ENCODE data around the gene PDE6B.

The PDE6B gene

GRCh38 chr4:600850-601515 is 24.4 kb upstream of the PDE6B start:
- peak; percentile 45 to 49 for DNase-seq (ENCODE audit: low read depth in 2 of 2)

DNA sequence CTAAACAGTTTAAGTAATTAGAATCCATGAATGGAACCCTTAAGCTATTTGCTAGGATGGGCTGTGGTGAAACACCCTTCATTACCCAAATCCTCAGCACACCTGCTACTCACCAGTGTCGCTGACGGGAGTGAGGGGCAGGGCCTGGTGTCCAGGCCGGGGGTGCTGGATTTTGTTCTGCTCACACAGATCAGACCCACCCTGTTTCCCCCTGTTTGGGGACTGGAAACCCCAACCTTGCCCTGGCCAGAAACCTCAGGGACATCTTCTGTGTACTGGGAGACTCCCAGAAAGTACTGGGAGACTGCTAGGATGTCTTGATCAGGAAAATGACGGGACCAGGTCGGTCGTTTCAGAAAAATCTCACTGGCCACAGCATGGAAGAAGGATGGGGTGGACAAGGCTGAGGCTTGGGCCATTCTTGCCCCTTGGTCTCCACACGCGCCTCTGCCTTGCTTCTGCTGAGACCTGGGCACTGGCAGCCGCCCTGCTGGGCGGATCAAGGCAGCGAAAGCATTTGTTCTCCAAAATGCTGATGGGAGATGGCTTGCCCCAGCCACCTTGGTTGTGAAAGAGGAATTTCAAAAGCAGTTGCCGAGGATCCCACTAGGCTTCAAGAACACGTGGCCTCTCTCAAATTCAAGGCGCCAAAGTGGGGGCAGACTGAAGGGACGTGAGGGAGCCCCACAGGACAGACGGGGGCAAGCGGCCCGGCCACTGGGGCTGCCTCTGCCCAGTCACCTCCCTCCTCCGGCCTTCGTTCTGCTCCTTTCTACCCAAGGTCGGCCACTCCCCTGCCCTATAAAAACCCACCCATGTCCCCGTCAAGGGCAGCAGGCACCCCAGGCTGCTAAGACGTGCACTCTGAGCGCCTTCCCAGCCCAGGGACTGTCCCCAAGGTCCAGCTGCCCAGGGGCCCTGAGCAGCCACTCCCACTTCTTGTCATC is 23.5 kb upstream of the PDE6B start:
- DNase-seq (ENCODE audit: low read depth in 2 of 2), result no peak

DNA sequence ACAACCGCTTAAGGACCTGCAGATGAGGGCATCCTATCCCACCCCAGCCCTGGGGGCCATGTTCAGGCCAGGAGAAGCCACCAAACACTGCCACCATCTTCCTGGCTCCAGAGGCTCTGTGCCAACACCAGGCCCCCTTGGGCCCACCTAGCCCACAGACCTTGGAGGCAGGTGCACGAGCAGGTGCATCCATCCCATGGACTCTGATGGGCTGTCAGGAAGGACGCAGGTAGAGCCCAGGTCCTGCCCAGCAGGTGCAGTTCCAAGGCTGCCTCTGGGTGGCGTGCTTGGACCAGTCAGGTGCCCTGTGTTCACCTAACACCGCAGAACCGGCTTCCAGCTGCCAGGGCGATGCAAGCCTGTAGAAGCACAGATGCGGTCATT is 22.8 kb upstream of the PDE6B start:
- DNase-seq (ENCODE audit: low read depth in 2 of 2), result peak; percentile 48 to 84

DNA sequence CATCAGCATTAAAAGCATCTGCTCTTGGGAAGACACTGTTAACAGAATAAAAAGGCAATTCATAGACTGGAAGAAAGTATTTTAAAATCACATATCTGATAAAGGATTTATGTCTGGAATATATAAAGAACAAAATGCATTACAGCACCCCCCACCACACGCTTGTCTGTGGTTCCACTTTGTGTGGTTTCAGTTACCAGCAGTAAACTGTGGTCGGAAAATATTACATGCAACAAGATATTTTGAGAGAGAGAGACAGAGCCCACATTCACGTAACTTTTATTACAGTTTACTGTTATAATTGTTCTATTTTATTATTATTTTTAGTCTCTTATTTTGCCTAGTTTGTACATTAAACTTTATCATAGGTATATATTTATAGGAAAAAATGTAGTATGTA is 21.2 kb upstream of the PDE6B start:
- no peak for DNase-seq (ENCODE audit: low read depth in 2 of 2)

DNA sequence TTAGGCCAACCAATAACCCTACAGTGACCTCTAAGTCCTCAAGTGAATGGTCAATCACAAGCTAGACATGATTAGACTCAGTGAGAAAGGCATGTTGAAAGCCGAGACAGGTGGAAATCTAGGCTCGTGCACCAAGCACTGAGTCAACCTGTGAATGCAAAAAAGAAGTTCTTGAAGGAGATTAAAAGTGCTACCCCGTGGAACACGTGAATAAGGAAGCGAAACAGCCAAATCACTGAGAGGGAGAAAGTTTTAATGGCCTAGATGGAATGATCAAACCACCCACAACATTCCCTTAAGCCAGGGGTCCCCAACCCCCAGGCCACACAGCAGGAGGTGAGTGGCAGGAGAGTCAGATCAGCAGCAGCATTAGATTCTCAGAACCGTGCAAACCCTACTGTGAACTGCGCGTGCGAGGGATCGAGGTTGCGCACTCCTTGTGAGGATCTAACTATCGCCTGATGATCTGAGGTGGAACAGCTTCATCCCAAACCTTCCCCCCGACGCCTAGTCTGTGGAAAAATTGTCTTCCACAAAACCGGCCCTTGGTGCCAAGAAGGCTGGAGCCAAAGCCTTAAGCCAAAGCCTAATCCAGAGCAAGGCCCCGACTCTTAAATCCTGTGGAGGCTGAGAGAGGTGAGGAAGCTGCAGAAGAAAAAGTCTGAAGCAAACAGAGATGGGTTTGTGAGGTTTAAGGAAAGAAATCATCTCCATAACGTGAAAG is 19.5 kb upstream of the PDE6B start:
- DNase-seq (ENCODE audit: low read depth in 2 of 2), result no peak

DNA sequence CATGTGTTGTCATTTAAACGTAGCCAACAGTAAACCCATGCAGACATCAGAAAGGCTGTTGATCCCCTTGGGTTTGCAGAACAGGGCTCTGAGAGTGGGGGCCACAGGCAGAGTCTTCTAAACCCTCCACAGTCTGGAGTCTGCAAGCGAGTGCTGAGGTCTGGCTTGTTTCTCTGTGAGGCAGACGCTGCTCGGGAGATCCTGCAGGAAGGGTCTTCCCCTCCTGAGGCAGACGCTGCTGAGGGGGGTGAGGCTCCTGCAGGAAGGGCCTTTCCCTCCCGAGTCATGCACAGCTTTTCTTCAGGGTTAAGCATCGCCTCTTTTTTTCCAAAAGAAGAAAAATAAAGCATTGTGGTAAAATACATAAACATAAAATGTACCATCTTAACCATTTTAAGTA is 17.1 kb upstream of the PDE6B start:
- no peak for DNase-seq (ENCODE audit: low read depth in 2 of 2)

- DNase-seq (ENCODE audit: low read depth in 2 of 2), result no peak
Measured at GRCh38 chr4:609400-610050, 15.8 kb upstream of the PDE6B start.

DNA sequence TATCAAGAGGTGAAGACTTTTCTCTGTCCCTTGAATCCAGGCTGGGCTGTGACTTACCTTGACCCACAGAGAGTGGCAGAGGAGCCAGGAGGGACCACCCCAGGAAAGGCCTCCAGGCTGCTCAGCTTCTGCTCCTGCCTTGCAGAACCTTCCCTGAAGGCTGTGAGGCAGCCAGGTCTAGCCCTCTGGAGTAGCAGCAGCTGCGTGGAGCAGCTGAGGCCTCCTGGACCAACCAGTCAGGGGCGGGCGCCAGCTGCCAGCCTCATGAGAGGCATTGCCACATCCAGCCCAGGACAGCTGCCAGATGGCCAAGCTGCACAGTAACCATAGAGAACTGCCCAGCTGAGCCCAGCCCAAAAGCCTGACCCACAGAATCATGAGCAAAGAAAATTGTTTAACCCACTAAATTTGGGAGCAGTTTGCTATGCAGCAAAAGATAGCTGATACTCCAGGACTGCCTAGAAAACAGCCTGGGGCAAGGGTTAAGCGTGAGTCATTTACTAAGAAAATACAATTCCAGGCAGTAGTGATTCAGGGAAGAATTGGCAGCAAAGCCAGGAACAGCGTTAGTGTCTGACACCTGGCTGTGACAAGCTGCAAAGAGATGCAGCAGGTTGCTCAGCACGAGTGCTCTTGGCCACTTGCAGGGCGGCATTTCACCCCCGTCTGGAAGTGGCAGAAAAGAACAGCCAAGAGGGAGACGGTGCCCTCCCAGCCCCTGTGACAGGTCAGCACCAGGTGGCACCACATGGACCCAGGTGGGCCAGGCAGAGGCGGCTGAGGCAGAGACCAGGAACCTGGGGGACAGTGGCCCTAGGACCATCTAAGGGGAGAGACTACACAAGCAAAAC is 14.7 kb upstream of the PDE6B start:
- no peak for DNase-seq (ENCODE audit: low read depth in 2 of 2)

DNA sequence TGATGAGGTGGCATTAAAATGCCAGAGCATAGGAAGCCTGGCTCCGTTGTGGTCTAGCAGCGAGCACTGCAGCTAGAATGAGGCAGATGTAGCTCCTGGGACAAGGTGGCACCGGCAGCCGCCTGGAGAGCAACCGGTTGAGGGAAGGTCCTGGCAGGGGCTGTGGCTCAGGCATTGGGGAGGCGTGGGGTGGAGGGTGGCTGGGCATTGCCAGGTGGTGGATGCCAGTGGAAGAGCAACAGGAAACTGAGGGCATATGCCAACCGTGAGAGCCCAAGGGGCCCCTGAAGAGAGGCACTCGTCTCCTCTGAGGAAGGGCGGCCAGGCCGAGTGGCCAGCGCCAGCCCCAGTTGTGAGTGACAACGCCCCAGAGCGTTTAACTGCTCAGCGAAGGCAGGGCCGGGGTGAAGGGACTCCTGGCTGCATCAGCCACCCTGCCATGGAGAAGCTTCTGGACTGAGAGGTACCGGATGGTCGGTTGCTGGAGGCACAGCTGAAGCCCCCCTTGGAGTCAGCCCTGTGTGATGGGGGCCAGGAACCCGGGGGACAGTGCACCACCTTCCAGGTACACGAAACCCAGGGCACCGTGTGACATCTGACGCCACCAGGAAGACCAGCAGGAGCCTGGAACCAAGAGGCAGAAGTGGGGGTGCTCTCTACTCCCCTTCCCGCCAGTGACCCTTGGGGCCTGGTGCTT is 13.2 kb upstream of the PDE6B start:
- DNase-seq (ENCODE audit: low read depth in 2 of 2), result no peak

GRCh38 chr4:612749-613125 is 12.6 kb upstream of the PDE6B start:
- no peak for DNase-seq (ENCODE audit: low read depth in 2 of 2)

GRCh38 chr4:613126-613525 is 12.2 kb upstream of the PDE6B start:
- DNase-seq (ENCODE audit: low read depth in 2 of 2), result no peak

DNA sequence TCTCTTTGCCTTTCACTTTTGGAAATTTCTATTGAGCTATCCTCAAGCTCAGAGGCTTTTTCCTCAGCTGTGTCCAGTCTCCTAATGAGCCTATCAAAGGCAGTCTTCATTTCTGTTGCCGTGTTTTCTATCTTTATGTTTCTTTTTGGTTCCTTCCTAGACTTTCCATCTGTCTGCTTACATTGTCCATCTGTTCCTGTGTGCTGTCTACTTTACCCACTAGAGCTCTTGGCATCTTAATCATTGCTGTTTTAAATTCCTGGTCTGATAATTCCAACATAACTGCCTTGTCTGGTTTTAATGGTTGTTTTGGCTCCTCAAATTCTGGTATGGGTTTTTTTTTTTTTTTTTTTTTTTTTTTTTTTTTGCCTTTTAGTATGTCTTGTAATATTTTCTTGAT is 9.3 kb upstream of the PDE6B start:
- no peak for DNase-seq (ENCODE audit: low read depth in 2 of 2)

GRCh38 chr4:616911-617643 is 8.3 kb upstream of the PDE6B start:
- no peak for DNase-seq (ENCODE audit: low read depth in 2 of 2)

GRCh38 chr4:617644-618641 is 7.4 kb upstream of the PDE6B start:
- DNase-seq (ENCODE audit: low read depth in 2 of 2), result no peak

DNA sequence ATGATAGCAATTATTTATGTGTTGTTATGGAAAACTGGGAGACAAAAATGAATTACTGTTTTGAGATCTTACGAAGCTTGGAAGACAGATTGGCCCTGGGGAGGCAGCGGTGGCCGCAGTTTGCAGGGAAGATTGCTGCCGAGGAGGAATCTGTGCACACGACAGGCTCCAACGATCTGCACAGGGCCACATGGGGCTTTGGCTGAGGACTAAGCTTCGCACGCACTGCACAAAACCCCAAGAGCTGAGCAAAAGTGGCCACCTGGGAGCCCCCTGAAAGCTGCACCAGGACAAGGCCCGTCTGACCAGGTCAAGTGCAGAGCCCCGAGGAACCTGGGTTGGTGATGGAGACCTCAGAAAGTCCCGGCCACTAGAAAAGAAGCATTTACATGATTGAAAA is 5.2 kb upstream of the PDE6B start:
- DNase-seq (ENCODE audit: low read depth in 2 of 2), result no peak

DNA sequence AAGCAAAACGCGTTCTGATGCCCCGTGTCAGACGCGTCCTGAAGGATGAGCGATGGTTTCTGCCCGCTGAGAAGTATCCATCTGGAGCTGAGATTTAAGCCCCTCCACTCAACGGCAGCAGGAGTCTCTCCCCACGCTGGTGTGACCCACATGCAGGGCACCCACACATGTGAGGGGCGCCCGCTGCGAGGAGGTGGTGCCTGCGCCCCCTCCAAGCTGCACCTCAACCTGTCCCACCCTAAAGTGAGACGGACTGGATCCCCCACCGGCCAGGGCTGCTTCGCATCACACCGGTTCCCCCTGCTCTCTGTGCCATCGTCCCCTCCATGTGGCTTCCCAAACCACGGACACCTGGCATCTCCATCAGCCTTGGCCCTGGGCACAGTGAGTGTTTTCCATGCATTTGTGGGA is 4.5 kb upstream of the PDE6B start:
- no peak for DNase-seq (ENCODE audit: low read depth in 2 of 2)

DNA sequence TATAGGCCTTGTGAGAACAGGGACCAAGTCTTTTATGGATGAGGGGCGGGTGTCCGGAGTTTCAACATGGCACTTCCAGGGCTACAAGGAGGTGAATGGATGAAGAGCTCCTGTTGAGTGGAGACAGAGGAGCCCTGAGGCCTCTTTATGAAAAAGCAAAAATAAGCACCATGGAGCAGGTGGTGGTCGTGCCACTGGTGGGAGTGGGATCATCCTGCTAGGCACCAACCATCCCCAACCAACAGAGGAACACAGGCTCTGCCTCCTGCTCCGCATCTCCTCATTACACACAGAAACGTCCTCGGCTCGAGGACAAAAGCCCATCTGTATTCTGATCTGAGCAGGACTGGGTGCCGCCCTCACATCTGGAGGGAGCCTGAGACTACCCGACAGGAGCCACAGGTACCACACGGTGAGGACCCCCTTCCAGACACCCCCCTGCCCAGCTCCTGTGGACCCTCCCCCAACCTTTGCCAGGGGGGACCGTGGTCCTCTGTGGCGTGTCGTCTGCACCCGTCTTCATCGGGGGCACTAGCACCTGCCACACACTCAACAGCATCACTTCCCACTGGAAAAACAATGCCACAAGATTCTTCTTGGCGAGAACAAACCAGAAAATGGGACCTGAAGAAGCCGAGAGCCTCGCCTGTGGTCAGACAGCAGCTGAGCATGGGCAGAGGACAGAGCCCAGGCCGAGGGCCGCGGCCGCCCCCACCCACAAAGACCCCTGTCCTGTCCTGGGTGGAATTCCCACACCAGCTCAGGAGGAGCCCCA is 3.9 kb upstream of the PDE6B start:
- no peak for DNase-seq (ENCODE audit: low read depth in 2 of 2)
